OCI-LY3 (cell line): ENCODE data around the gene TFAP2B.

Source experiments
- H2AFZ ChIP-seq: fragments of 200-600, 300-600 bp; shearing (Covaris generic); 2 replicates; pipeline ENCODE4 v1.6.0; 2014; ENCODE audit warnings: antibody characterized with exemption, low read depth, low read length
- H3K27ac ChIP-seq: fragments of 200-600, 300-600 bp; sonication (generic); 2 replicates; pipeline ENCODE4 v1.5.1; 2014; ENCODE audit warnings: mild to moderate bottlenecking, low read length, moderate library complexity, mixed read lengths
- H3K27me3 ChIP-seq: fragments of 200-600, 300-600 bp; sonication (generic); 2 replicates; pipeline ENCODE4 v1.6.1; 2014; ENCODE audit warnings: low read depth, low read length, mixed read lengths
- H3K36me3 ChIP-seq: fragments of 200-600, 300-600 bp; sonication (generic); replicated peaks from 2 replicates; pipeline ENCODE3; 2014; ENCODE audit warnings: low read depth, low read length, mixed read lengths
- H3K4me1 ChIP-seq: fragments of 300-600, 200-600 bp; sonication (generic); 2 replicates; pipeline ENCODE4 v1.6.1; 2014; ENCODE audit warnings: low read length, mixed read lengths
- H3K4me2 ChIP-seq: fragments of 200-600, 300-600 bp; sonication (generic); 2 replicates; pipeline ENCODE4 v1.6.1; 2014; ENCODE audit warnings: low read length, mixed read lengths
- H3K4me3 ChIP-seq: fragments of 300-600, 200-600 bp; sonication (generic); 2 replicates; pipeline ENCODE4 v1.5.1; 2014; ENCODE audit warnings: antibody characterized with exemption, mild to moderate bottlenecking, low read length, moderate library complexity
- H3K79me2 ChIP-seq: fragments of 300-600, 200-600 bp; shearing (Covaris generic); 2 replicates; pipeline ENCODE4 v1.6.1; 2014; ENCODE audit warnings: mild to moderate bottlenecking, low read length, mixed read lengths
- H3K9ac ChIP-seq: fragments of 300-600, 200-600 bp; shearing (Covaris generic); 2 replicates; pipeline ENCODE4 v1.6.0; 2014; ENCODE audit warnings: mild to moderate bottlenecking, low read length, moderate library complexity
- H3K9me3 ChIP-seq: fragments of 200-600, 300-600 bp; shearing (Covaris generic); 2 replicates; pipeline ENCODE4 v1.6.1; 2014; ENCODE audit warnings: low read length, mixed read lengths; ENCODE audit not compliant: insufficient read depth
- H4K20me1 ChIP-seq: fragments of 200-600, 300-600 bp; sonication (generic); 2 replicates; pipeline ENCODE4 v1.6.1; 2016; ENCODE audit warnings: low read length, mixed read lengths; ENCODE audit not compliant: insufficient read depth
- CTCF ChIP-seq: fragments of 200-600, 300-600 bp; sonication (generic); IDR thresholded peaks from 2 replicates; pipeline ENCODE4 v1.5.1; 2014; ENCODE audit warnings: antibody characterized with exemption, low read length, low read depth
- EZH2phosphoT487 ChIP-seq: fragments of 200-600 bp; shearing (Covaris generic); IDR thresholded peaks from 2 replicates; pipeline ENCODE4 v1.6.1; 2018; ENCODE audit warnings: antibody characterized with exemption, mixed run types, low read depth

Gene TFAP2B

GRCh38 chr6:50817646-50817950 is 1.1 kb upstream of the TFAP2B start:
- no peaks in the 10 kb centered on the region for H3K9me3 ChIP-seq
- H3K4me3 ChIP-seq, result no peak overlapping the region
- no peaks in the 10 kb centered on the region for H3K36me3 ChIP-seq
- H3K9ac ChIP-seq, result no peak overlapping the region
- H2AFZ ChIP-seq, result no peak overlapping the region
- no peak overlapping the region for H3K27ac ChIP-seq
- TF ChIP-seq CTCF (no peak), EZH2phosphoT487 (no peak)
- H3K27me3 ChIP-seq, result peaks cover 29% of the 10 kb centered on the region
- no peaks in the 10 kb centered on the region for H4K20me1 ChIP-seq
- H3K79me2 ChIP-seq, result no peaks in the 10 kb centered on the region
- H3K4me2 ChIP-seq, result no peak overlapping the region
- no peaks in the 10 kb centered on the region for H3K4me1 ChIP-seq

- peaks cover 29% of the 10 kb centered on the region for H3K27me3 ChIP-seq
- no peaks in the 10 kb centered on the region for H3K79me2 ChIP-seq
- H4K20me1 ChIP-seq, result no peaks in the 10 kb centered on the region
- H3K9ac ChIP-seq, result no peak overlapping the region
- H3K9me3 ChIP-seq, result no peaks in the 10 kb centered on the region
- no peak overlapping the region for H3K27ac ChIP-seq
- no peaks in the 10 kb centered on the region for H3K36me3 ChIP-seq
- no peak overlapping the region for H3K4me3 ChIP-seq
- H2AFZ ChIP-seq, result no peak overlapping the region
- H3K4me1 ChIP-seq, result no peaks in the 10 kb centered on the region
- TF ChIP-seq EZH2phosphoT487, result no peak
- TF ChIP-seq CTCF, result no peak
- no peak overlapping the region for H3K4me2 ChIP-seq
These were observed 651 bp upstream of the TFAP2B start for GRCh38 chr6:50818020-50818419.

- no peak overlapping the region for H3K27ac ChIP-seq
- no peak overlapping the region for H2AFZ ChIP-seq
- no peaks in the 10 kb centered on the region for H3K4me1 ChIP-seq
- no peaks in the 10 kb centered on the region for H4K20me1 ChIP-seq
- no peaks in the 10 kb centered on the region for H3K79me2 ChIP-seq
- H3K36me3 ChIP-seq, result no peaks in the 10 kb centered on the region
- TF ChIP-seq CTCF, result no peak
- no peak for TF ChIP-seq EZH2phosphoT487
- H3K4me2 ChIP-seq, result no peak overlapping the region
- no peak overlapping the region for H3K4me3 ChIP-seq
- H3K9ac ChIP-seq, result no peak overlapping the region
- H3K9me3 ChIP-seq, result no peaks in the 10 kb centered on the region
- H3K27me3 ChIP-seq, result peaks cover 26% of the 10 kb centered on the region
These were observed 814 bp downstream of the TFAP2B start for GRCh38 chr6:50819466-50819903.

- no peak overlapping the region for H3K4me3 ChIP-seq
These were observed 1.5 kb downstream of the TFAP2B start for GRCh38 chr6:50819904-50820868.

More at GRCh38 chr6:50819904-50820868, 1.5 kb downstream of the TFAP2B start:
- no peak overlapping the region for H2AFZ ChIP-seq
- no peaks in the 10 kb centered on the region for H3K4me1 ChIP-seq
- no peak overlapping the region for H3K27ac ChIP-seq
- no peaks in the 10 kb centered on the region for H3K36me3 ChIP-seq
- no peaks in the 10 kb centered on the region for H4K20me1 ChIP-seq
- no peak for TF ChIP-seq CTCF
- no peak for TF ChIP-seq EZH2phosphoT487
- H3K9ac ChIP-seq, result no peak overlapping the region
- no peaks in the 10 kb centered on the region for H3K79me2 ChIP-seq
- H3K4me2 ChIP-seq, result no peak overlapping the region
- peaks cover 20% of the 10 kb centered on the region for H3K27me3 ChIP-seq
- H3K9me3 ChIP-seq, result no peaks in the 10 kb centered on the region
